Measurements from ENCODE around the gene PCDHGA8. TPM values are rescaled to one million over a fixed set of nuclear protein-coding genes. Genes with fewer than 3 reads are reported as not detected.
A peak's percentile ranks its signal among the peaks of the same experiment; 100 is the strongest.

Gene PCDHGA8
- total and polyA plus RNA-seq, 4 donors: 0.02 to 0.75 (median 0.13) TPM

- TF ChIP-seq, protein P1, sequence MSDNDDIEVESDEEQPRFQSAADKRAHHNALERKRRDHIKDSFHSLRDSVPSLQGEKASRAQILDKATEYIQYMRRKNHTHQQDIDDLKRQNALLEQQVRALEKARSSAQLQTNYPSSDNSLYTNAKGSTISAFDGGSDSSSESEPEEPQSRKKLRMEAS (IDR thresholded peaks at IDR 0.05): no peak
- TF ChIP-seq RAD21 (IDR thresholded peaks at IDR 0.05) (no peak), EGR1 (IDR thresholded peaks at IDR 0.05; ENCODE audit: low read depth in 2 of 2) (no peak)
Observed at GRCh38 chr5:141388661-141389060, 3.8 kb upstream of the PCDHGA8 start (continued).

- Histone ChIP-seq H3K27ac (ENCODE audit: low read depth in 1 of 2, low read length in 2 of 2) (no peak overlapping the region), H3K9ac (ENCODE audit: low read depth in 1 of 2, low read length in 2 of 2) (no peak overlapping the region), H3K4me1 (ENCODE audit: control insufficient read depth in 4 of 4, insufficient read depth in 4 of 4, low read length in 3 of 4) (peaks cover 0 to 4% (median 0%) of the 10 kb centered on the region in 4 donors), H3K4me3 (ENCODE audit: low read depth in 1 of 3, low read length in 3 of 3) (peak overlapping the region in 2 of 3 donors; percentile 42 to 44), H3K27me3 (ENCODE audit: control insufficient read depth in 4 of 4, insufficient read depth in 4 of 4, low read length in 3 of 4) (peaks cover 0 to 4% (median 0%) of the 10 kb centered on the region in 4 donors), H3K36me3 (ENCODE audit: control insufficient read depth in 4 of 4, insufficient read depth in 3 of 4, low read depth in 1 of 4, low read length in 3 of 4) (peaks cover 0 to 6% (median 0%) of the 10 kb centered on the region in 4 donors), H3K9me3 (ENCODE audit: control insufficient read depth in 4 of 4, low read length in 3 of 4) (peaks cover 40 to 85% (median 41%) of the 10 kb centered on the region in 4 donors)
- TF ChIP-seq, protein P2, sequence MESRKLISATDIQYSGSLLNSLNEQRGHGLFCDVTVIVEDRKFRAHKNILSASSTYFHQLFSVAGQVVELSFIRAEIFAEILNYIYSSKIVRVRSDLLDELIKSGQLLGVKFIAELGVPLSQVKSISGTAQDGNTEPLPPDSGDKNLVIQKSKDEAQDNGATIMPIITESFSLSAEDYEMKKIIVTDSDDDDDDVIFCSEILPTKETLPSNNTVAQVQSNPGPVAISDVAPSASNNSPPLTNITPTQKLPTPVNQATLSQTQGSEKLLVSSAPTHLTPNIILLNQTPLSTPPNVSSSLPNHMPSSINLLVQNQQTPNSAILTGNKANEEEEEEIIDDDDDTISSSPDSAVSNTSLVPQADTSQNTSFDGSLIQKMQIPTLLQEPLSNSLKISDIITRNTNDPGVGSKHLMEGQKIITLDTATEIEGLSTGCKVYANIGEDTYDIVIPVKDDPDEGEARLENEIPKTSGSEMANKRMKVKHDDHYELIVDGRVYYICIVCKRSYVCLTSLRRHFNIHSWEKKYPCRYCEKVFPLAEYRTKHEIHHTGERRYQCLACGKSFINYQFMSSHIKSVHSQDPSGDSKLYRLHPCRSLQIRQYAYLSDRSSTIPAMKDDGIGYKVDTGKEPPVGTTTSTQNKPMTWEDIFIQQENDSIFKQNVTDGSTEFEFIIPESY (IDR thresholded peaks at IDR 0.05): no peak
- TF ChIP-seq JUND (IDR thresholded peaks at IDR 0.05): no peak
- TF ChIP-seq ATF3 (IDR thresholded peaks at IDR 0.05): no peak
- no peak for TF ChIP-seq REST (IDR thresholded peaks at IDR 0.05)
- TF ChIP-seq RAD21 (IDR thresholded peaks at IDR 0.05): no peak
- TF ChIP-seq HNF4G (IDR thresholded peaks at IDR 0.05): no peak
- no peak for TF ChIP-seq YY1 (IDR thresholded peaks at IDR 0.05)
- TF ChIP-seq NR2F2 (IDR thresholded peaks at IDR 0.05): no peak
- TF ChIP-seq RXRA (IDR thresholded peaks at IDR 0.05): no peak
- no peak for TF ChIP-seq GABPA (IDR thresholded peaks at IDR 0.05 in 1 of 2, conservative IDR thresholded peaks at IDR 0.05 in 1 of 2)
- TF ChIP-seq, protein P1 (IDR thresholded peaks at IDR 0.05): no peak
- TF ChIP-seq SP1 (IDR thresholded peaks at IDR 0.05): no peak
- WGBS: 36% methylated on average over 77 of the region's 77 CpGs
- no peak for DNase-seq (ENCODE audit: low spot score)
Observed at GRCh38 chr5:141389153-141390042, 3.0 kb upstream of the PCDHGA8 start.

Measured in liver (tissue), 9 donors.